ENCODE data around the gene BMPR1B.
"Not testable (repeated sequence)": the region's sequence is repeated elsewhere in the genome, so short reads cannot be mapped to it uniquely, and the experiment has no call there.

DNA sequence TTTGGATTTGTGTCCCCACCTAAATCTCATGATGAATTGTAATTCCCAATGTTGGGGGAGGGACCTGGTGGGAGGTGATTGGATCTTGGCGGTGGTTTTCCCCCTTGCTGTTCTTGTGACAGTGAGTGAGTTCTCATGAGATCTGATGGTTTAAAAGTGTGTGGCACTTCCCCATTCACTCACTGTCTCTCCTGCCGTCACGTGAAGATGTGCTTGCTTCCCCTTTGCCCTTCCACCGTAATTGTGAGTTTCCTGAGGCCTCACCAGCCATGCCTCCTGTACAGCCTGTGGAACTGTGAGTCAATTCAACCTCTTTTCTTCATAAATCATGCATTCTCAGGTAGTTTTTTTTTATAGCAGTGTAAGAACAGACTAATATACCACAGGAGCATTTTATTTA, 304.0 kb downstream of the BMPR1B start:
- not testable (repeated sequence) for TF ChIP-seq REST (IDR thresholded peaks at IDR 0.05; ENCODE audit: insufficient read depth in 1 of 2, low read depth in 2 of 2, low read length in 2 of 2); FOXP2 (optimal IDR thresholded peaks at IDR 0.05; ENCODE audit: borderline replicate concordance, extremely low read depth, extremely low read length, insufficient read depth)

Data from PFSK-1 (cell line).